Activated CD8-positive, alpha-beta memory T cell treated with anti-CD3 and anti-CD28 coated beads, Interleukin-2, amount 10 ng/mL, durations not matched to agents 7 days and 5 days (primary cell): ENCODE measurements around the gene TBC1D9B. TPM values are rescaled to one million over a fixed set of nuclear protein-coding genes. Genes with fewer than 3 reads are reported as not detected.
A peak's percentile ranks its signal among the peaks of the same experiment; 100 is the strongest.

Source experiments
- ATAC-seq: fragments of 150-1000 bp; cut with Tn5 transposase; one replicate; pipeline ENCODE4 v1.10.0; 2021; ENCODE audit warnings: moderate library complexity
- CTCF ChIA-PET: fragments of 350-600 bp; sonication (Branson Sonifier 250); formaldehyde crosslinking; loops from one replicate; lab custom pipeline; 2021; ENCODE audit warnings: antibody characterized with exemption; lab: Charles Lee
- DNase-seq: peaks from one replicate; pipeline ENCODE4 v3.0.0-alpha.2; 2020
- H3K27ac Mint-ChIP-seq: one replicate; pipeline ENCODE4 v1.8.0; 2021; ENCODE audit warnings: mild to moderate bottlenecking, mixed read lengths
- H3K27me3 Mint-ChIP-seq: one replicate; pipeline ENCODE4 v1.8.0; 2021; ENCODE audit warnings: mixed read lengths
- H3K36me3 Mint-ChIP-seq: one replicate; pipeline ENCODE4 v1.8.0; 2021; ENCODE audit warnings: mild to moderate bottlenecking, mixed read lengths
- H3K4me1 Mint-ChIP-seq: one replicate; pipeline ENCODE4 v1.8.0; 2021; ENCODE audit warnings: mixed read lengths
- H3K4me3 Mint-ChIP-seq: one replicate; pipeline ENCODE4 v1.8.0; 2021; ENCODE audit warnings: mild to moderate bottlenecking, moderate library complexity, mixed read lengths
- H3K9me3 Mint-ChIP-seq: one replicate; pipeline ENCODE4 v1.8.0; 2022; ENCODE audit warnings: low read depth, mixed read lengths
- total RNA-seq, 2 experiments: library from RNA; stranded (reverse); gene quantifications; one replicate each; pipeline ENCODE4 v1.2.3, GENCODE V29; 2021

Gene TBC1D9B
- total RNA-seq, 2 experiments from 2014 or later: 71.6 to 83.3 TPM

DNA sequence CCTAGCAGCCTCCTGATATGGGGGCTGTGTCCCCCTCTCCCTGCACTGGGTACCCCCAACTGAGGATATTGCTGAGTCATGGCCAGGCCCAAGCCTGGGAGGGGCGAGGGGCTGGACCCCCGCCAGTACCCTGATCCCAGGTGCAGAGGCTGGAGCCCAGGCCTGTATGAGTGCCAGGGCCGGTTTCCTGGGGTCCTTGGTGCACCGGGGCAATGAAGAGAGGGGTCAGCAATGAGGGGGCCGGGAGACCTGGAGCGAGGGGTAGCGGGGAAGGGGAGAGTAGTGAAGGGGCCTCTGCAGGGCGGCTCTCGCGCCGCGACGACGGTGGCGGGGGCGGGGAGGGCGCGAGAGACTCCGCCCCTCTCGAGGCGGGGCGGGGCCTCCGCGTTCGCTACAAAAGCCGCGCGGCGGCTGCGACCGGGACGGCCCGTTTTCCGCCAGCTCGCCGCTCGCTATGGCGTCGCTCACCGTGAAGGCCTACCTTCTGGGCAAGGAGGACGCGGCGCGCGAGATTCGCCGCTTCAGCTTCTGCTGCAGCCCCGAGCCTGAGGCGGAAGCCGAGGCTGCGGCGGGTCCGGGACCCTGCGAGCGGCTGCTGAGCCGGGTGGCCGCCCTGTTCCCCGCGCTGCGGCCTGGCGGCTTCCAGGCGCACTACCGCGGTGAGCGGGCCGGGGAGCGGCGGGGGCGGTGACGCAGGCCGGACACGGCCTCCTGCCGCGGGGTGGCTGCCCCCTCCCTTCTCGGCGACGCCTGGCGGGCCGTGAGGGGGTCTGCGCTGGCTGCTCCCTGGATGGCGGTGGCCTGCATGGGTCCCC, 87.0 kb downstream of the TBC1D9B start, which contains the start of gene SQSTM1:
TSS of gene SQSTM1 (plus strand) at position 423 of the 815 bp plus-strand sequence. CDS start at position 455, 32 bp downstream.
- H3K4me3 Mint-ChIP-seq: peak within 1 kb of the TSS; percentile 92
- H3K36me3 Mint-ChIP-seq: peaks cover 32% of the 10 kb centered on the region
- ATAC-seq: peak; percentile 55
- H3K9me3 Mint-ChIP-seq: no peaks in the 10 kb centered on the region
- H3K4me1 Mint-ChIP-seq: peaks cover 49% of the 10 kb centered on the region
- CTCF ChIA-PET: interaction anchor here (0.5 to 2.5 kb wide), 7 partner anchors 9 to 86 kb away, joined by 3 to 17 read pairs (median 5); partner anchors contain the start of gene MGAT4B
- no peaks in the 10 kb centered on the region for H3K27me3 Mint-ChIP-seq
- peak within 1 kb of the TSS; percentile 97 for H3K27ac Mint-ChIP-seq
- DNase-seq: peak; percentile 83

DNA sequence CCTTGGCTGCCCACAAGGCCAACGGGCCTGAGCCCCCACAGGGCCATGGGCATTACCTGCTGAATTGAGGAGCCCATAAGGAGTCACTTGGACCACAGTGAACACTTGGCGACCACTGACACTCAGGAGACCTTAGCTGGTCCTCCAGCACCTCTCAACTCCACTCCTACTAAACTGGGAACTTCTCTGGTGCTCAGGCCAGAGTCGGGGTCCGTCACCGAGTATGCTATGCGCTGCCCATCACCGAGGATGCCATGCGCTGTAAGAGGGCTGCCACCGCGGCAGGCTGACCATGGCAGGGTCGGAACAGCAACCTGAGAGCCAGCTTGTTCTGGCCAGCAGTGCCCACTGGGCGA, 87.6 kb downstream of the TBC1D9B start:
- H3K36me3 Mint-ChIP-seq: peaks cover 31% of the 10 kb centered on the region
- ATAC-seq (no peak), DNase-seq (no peak)
- H3K4me1 Mint-ChIP-seq: peaks cover 48% of the 10 kb centered on the region
- CTCF ChIA-PET: interaction anchor here (0.5 to 2.5 kb wide), 8 partner anchors 9 to 87 kb away, joined by 3 to 17 read pairs (median 5); partner anchors contain the start of gene MGAT4B
- no peaks in the 10 kb centered on the region for H3K27me3 Mint-ChIP-seq
- no peaks in the 10 kb centered on the region for H3K9me3 Mint-ChIP-seq
- peak overlapping the region; percentile 84 for H3K27ac Mint-ChIP-seq
- H3K4me3 Mint-ChIP-seq: peak overlapping the region; percentile 59

DNA sequence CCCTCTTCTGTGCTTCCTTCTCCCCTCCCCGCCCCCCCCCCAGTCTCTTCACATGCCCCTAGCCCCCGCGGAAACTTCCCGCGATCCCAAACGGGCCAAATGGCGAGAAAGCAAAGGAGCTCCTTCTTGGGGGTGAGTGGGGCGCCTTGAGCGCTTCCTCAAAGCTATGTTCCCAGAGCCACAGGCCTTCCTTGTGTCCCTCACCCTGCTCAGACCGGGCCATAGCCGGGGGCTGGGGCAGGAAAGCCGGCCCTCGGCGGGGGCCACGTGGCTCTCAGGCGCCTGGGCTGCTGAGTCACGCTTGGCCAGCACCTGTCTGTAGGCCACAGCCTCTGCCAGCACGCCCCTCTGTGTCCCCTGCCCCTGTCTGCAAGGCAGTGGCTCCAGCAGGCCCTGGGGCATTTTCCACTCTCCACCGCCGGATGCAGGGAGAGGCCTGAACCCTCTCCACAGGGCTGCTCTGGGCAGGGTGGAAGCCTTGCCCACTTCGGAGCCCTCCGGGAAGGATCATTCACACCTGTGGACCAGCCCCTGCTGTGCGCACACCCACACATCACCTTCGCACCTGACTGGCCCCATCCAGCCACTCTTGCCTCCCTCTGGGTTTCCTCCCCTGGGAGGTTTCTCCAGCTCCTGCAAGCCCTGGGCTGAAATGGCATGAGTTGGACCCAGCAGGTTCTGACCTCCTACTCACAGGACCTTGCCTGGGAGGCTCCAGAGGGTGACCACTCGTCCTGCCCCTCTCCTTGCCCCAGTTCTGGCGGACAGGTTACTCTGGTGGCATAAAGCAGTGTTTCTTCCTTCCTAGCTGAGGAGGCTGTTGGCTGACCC, 88.2 kb downstream of the TBC1D9B start:
- peak overlapping the region; percentile 84 for H3K27ac Mint-ChIP-seq
- peaks cover 44% of the 10 kb centered on the region for H3K4me1 Mint-ChIP-seq
- peaks cover 25% of the 10 kb centered on the region for H3K36me3 Mint-ChIP-seq
- H3K4me3 Mint-ChIP-seq: peak overlapping the region; percentile 59
- no peaks in the 10 kb centered on the region for H3K27me3 Mint-ChIP-seq
- DNase-seq: peak; percentile 60
- ATAC-seq: peak; percentile 3
- CTCF ChIA-PET: interaction anchor here (0.6 to 2.5 kb wide), 8 partner anchors 8 to 87 kb away, joined by 3 to 17 read pairs (median 5); partner anchors contain the start of genes MAML1 and MGAT4B
- no peaks in the 10 kb centered on the region for H3K9me3 Mint-ChIP-seq

- peak overlapping the region; percentile 75 for H3K4me3 Mint-ChIP-seq
- H3K36me3 Mint-ChIP-seq: peaks cover 21% of the 10 kb centered on the region
- H3K4me1 Mint-ChIP-seq: peaks cover 41% of the 10 kb centered on the region
- no peaks in the 10 kb centered on the region for H3K27me3 Mint-ChIP-seq
- ATAC-seq (peak; percentile 56), DNase-seq (peak; percentile 95)
- H3K9me3 Mint-ChIP-seq: no peaks in the 10 kb centered on the region
- H3K27ac Mint-ChIP-seq: peak overlapping the region; percentile 84
- CTCF ChIA-PET: interaction anchor here (0.6 to 2.5 kb wide), 5 partner anchors 7 to 86 kb away, joined by 3 to 17 read pairs (median 5); partner anchors contain the start of gene MAML1
Measured at GRCh38 chr5:179818746-179819295, 88.9 kb downstream of the TBC1D9B start.

DNA sequence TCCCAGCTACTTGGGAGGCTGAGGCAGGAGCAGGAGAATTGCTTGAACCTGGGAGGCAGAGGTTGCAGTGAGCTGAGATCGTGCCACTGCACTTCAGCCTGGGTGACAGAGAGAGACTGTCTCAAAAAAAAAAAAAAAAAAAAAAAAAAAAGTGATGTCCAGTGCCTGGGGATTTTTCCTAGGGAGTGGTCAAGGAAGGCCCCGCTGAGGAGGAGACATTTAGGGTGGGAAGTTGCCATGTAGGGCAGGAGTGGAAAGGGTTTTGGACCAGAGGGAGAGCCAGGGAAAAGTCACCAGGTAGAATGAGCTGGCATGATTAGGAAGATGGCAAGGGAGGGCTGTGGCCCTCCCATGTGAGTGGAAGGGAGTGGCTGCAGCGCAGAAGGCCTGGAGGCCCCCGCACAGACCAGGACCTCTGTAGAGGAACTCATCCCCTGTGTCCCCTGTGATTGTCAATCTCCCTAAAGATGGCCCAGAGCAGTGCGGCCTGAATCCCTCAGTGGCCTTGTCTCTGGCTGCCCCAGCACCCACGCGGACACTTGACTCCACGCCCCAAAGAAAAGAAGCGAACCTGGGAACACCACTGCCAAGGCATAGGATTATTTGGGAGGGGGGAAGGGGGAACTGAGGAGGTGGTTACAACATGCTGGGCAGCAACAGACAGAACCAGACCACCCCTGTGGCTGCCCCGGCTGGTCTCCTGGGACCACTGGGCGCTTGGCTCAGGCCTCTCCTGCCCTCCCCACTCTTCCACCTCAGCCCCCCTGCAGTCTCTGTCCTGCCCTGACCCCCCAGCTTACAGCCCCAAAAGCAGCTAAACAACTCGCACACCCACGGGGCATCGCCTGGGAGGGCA, 89.6 kb downstream of the TBC1D9B start:
- H3K4me1 Mint-ChIP-seq: peaks cover 38% of the 10 kb centered on the region
- H3K36me3 Mint-ChIP-seq: peaks cover 17% of the 10 kb centered on the region
- CTCF ChIA-PET: interaction anchor here (2.0 kb wide), 1 partner anchor 22 kb away, joined by 6 read pairs; no protein-coding TSS in a partner anchor

DNA sequence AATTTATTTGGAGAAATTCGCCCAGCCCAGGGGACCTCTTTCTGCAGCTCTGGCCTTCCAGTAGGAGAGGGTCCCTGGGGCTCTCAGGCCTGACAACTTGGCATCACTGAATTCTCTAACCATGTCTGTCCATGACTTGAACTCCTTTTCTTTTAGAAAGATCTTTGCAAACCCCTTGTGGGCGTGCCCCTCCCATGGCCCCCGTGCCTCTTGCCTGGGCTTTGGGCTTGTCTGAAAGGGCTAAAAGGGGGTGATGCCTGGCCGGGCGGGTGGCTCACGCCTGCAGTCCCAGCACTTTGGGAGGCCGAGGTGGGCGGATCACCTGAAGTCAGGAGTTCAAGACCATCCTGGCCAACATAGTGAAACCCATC, 90.2 kb downstream of the TBC1D9B start:
- Mint-ChIP-seq H3K36me3 (peaks cover 14% of the 10 kb centered on the region), H3K9me3 (no peaks in the 10 kb centered on the region), H3K27ac (no peak overlapping the region), H3K4me3 (peak overlapping the region; percentile 26), H3K27me3 (no peaks in the 10 kb centered on the region), H3K4me1 (peaks cover 32% of the 10 kb centered on the region)
- CTCF ChIA-PET: interaction anchor here (2.0 kb wide), 1 partner anchor 22 kb away, joined by 6 read pairs; no protein-coding TSS in a partner anchor
- DNase-seq (no peak), ATAC-seq (no peak)

More for the DNA sequence above, 89.6 kb downstream of the TBC1D9B start:
- H3K27ac Mint-ChIP-seq: peak overlapping the region; percentile 84
- ATAC-seq: no peak
- peak overlapping the region; percentile 75 for H3K4me3 Mint-ChIP-seq
- H3K27me3 Mint-ChIP-seq: no peaks in the 10 kb centered on the region
- no peaks in the 10 kb centered on the region for H3K9me3 Mint-ChIP-seq
- no peak for DNase-seq

DNA sequence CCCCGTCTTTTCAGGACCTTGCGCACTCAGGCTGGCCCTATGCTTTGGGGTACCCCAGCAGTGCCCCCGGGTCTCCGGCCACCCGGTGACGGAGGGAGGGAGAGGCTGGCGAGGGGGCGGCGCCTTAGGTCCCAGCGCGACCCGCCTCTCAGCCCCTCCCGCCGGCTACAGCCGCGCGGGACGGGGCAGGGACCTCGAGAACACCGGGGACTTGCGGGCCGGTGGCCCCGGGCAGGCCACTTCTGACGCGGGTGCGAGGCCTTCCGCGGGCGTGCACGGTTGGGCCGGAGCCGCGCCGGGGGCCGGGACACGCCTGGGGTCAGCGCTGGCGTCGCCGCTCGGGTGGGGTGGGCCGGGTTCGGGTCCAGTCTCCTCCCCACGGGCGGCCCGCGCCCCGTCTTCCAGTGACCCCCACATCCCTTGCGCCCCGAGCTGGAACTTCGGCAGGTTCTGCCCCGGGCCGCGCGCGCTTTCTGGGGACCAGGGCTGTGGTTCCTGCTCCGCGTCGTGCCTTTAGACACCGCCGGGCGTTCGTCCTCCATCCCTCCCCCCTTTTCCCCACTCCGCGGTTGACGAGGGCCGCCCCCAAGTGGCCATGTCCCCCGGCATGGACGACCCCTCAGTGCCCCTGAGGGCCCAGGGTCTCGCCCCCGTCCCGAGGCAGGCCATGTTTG, 90.8 kb downstream of the TBC1D9B start:
- DNase-seq (no peak), ATAC-seq (no peak)
- H3K27ac Mint-ChIP-seq: no peak overlapping the region
- no peaks in the 10 kb centered on the region for H3K27me3 Mint-ChIP-seq
- H3K4me1 Mint-ChIP-seq: peaks cover 27% of the 10 kb centered on the region
- no peaks in the 10 kb centered on the region for H3K9me3 Mint-ChIP-seq
- CTCF ChIA-PET: interaction anchor here (2.0 kb wide), 1 partner anchor 21 kb away, joined by 6 read pairs; no protein-coding TSS in a partner anchor
- peaks cover 10% of the 10 kb centered on the region for H3K36me3 Mint-ChIP-seq
- no peak overlapping the region for H3K4me3 Mint-ChIP-seq

DNA sequence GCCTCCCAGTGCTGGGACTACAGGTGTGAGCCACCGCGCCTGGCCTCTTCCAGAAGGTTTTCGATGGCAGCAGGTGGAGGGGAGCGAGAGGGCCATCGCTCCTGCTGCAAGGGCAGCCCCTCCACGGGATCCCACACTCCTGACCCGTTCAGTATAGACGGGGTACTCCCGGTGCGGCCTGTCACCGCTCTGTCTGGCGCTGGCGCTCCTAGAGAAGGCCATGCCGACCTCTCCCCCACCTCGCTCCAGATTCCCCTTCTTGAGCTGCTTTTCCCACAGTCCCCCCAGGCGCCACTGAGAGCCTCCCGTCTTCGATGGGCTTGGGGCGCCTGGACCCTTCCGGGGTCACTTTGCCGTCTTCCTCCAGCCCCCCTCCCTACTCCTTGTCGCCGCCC, 91.3 kb downstream of the TBC1D9B start:
- CTCF ChIA-PET: interaction anchor here (2.0 kb wide), 1 partner anchor 21 kb away, joined by 6 read pairs; no protein-coding TSS in a partner anchor
- Mint-ChIP-seq H3K4me3 (no peak overlapping the region), H3K27ac (no peak overlapping the region), H3K4me1 (peaks cover 25% of the 10 kb centered on the region), H3K9me3 (no peaks in the 10 kb centered on the region), H3K27me3 (no peaks in the 10 kb centered on the region), H3K36me3 (peaks cover 13% of the 10 kb centered on the region)
- ATAC-seq: no peak
- no peak for DNase-seq

- Mint-ChIP-seq H3K4me3 (no peak overlapping the region), H3K4me1 (peaks cover 25% of the 10 kb centered on the region), H3K9me3 (no peaks in the 10 kb centered on the region), H3K27me3 (no peaks in the 10 kb centered on the region), H3K27ac (no peak overlapping the region), H3K36me3 (peaks cover 15% of the 10 kb centered on the region)
- CTCF ChIA-PET: no interaction called here
- DNase-seq (no peak), ATAC-seq (no peak)
Measured at GRCh38 chr5:179815491-179816249, 92.0 kb downstream of the TBC1D9B start.

DNA sequence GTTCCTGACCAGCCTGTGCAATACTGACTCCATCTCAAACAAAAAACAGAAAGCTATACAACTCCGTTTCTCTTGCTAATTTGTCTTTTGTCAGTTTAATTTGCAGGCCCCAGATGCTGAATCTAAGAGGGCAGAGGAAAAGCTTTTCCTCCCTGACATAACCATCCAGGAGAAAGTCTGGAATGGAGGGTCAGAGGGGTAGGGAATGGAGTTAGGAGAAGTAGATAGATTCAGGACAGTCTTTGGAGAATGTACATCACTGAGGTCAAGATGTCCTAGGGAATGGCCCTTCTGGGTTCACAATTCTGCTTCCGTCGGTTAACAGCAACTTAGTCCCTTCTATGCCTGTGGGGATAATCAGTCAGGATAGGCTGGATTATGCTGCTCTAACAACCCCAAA, 93.6 kb downstream of the TBC1D9B start:
- DNase-seq (no peak), ATAC-seq (no peak)
- Mint-ChIP-seq H3K9me3 (no peaks in the 10 kb centered on the region), H3K27ac (no peak overlapping the region), H3K4me3 (no peak overlapping the region), H3K4me1 (peaks cover 15% of the 10 kb centered on the region), H3K36me3 (peaks cover 18% of the 10 kb centered on the region), H3K27me3 (no peaks in the 10 kb centered on the region)
- CTCF ChIA-PET: interaction anchor here (1.1 to 1.6 kb wide), 2 partner anchors 19 to 23 kb away, joined by 4 read pairs; no protein-coding TSS in a partner anchor

DNA sequence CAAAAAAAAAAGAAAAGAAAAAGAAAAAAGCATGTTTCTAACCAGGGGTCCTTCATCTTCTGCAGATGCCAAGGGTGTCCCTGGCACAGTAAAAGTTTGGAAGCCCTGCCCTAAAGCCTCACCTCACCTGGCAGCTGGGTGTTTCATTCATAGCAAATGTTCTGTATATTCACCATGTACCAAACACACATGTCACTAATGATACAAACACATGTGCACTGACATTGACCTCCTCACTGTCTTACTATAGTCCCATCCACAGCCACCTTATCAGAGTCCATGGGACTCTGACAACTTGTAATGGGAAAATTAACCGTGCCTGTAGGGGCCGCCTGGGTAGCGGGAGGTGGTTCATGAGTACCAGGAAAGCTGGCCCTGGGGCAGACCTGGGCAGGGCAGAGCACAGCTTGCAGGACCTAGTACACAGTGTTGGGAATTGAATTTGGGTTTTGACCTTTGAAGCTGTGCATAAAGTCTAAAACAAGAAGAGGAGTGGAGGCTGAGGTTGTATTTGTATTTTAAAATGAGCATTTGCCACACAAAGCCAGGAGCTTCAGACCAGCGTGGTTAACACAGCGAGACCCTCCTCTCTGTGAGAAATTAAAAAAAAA, 94.6 kb downstream of the TBC1D9B start:
- H3K27ac Mint-ChIP-seq: no peak overlapping the region
- H3K27me3 Mint-ChIP-seq: no peaks in the 10 kb centered on the region
- peaks cover 18% of the 10 kb centered on the region for H3K36me3 Mint-ChIP-seq
- H3K9me3 Mint-ChIP-seq: no peaks in the 10 kb centered on the region
- no peak overlapping the region for H3K4me3 Mint-ChIP-seq
- no peak for DNase-seq
- ATAC-seq: no peak
- CTCF ChIA-PET: interaction anchor here (1.1 to 2.6 kb wide), 3 partner anchors 11 to 24 kb away, joined by 4 to 9 read pairs (median 4); no protein-coding TSS in a partner anchor
- H3K4me1 Mint-ChIP-seq: peaks cover 10% of the 10 kb centered on the region
